Hematopoietic multipotent progenitor cell (in vitro differentiated cells): Measurements from ENCODE around the gene BEGAIN. TPM values are rescaled to one million over a fixed set of nuclear protein-coding genes. Genes with fewer than 3 reads are reported as not detected.

Experiments
- DNase-seq, 3 donors: peaks; one replicate each; pipeline ENCODE4 v3.0.0-alpha.2; 2011 to 2015; ENCODE audit warnings: low read depth in 2 of 3, low spot score in 2 of 3
- total RNA-seq: library from RNA; depleted of rRNA; stranded (reverse); fragments of >200 nt; gene quantifications from one replicate; pipeline ENCODE4 v1.2.3, GENCODE V29; 2012

Gene BEGAIN
- total RNA-seq = 0.81 TPM

GRCh38 chr14:100587086-100587762, at the start of gene BEGAIN:
BEGAIN (minus strand) TSS chr14:100587417; CDS start chr14:100587290, 127 bp downstream.
- DNase-seq = no peak

- DNase-seq = no peak
These were observed 49.3 kb upstream of the BEGAIN start for GRCh38 chr14:100636559-100636958.

- no peak for DNase-seq
These were observed 46.8 kb upstream of the BEGAIN start for GRCh38 chr14:100634026-100634425.

GRCh38 chr14:100633406-100633805, 46.2 kb upstream of the BEGAIN start:
- no peak for DNase-seq

- no peak for DNase-seq
These were observed 42.5 kb upstream of the BEGAIN start for GRCh38 chr14:100629696-100630095.

GRCh38 chr14:100629098-100629497, 41.9 kb upstream of the BEGAIN start:
- no peak for DNase-seq

- no peak for DNase-seq
These were observed 41.0 kb upstream of the BEGAIN start for GRCh38 chr14:100628225-100628624.

GRCh38 chr14:100626614-100627013, 39.4 kb upstream of the BEGAIN start:
- no peak for DNase-seq

GRCh38 chr14:100623961-100624360, 36.7 kb upstream of the BEGAIN start:
- no peak for DNase-seq

GRCh38 chr14:100623557-100623956, 36.3 kb upstream of the BEGAIN start:
- DNase-seq = no peak

- no peak for DNase-seq
These were observed 35.7 kb upstream of the BEGAIN start for GRCh38 chr14:100622708-100623485.

- DNase-seq = no peak
These were observed 35.0 kb upstream of the BEGAIN start for GRCh38 chr14:100622224-100622623.

- DNase-seq = no peak
These were observed 34.6 kb upstream of the BEGAIN start for GRCh38 chr14:100621806-100622205.

- DNase-seq = no peak
These were observed 33.3 kb upstream of the BEGAIN start for GRCh38 chr14:100620255-100621100.

- no peak for DNase-seq
These were observed 32.4 kb upstream of the BEGAIN start for GRCh38 chr14:100619396-100620254.

- DNase-seq = no peak
These were observed 31.6 kb upstream of the BEGAIN start for GRCh38 chr14:100618763-100619320.

GRCh38 chr14:100618318-100618693, 31.1 kb upstream of the BEGAIN start:
- peak in 2 of 3 donors; percentile 51 to 70 for DNase-seq

GRCh38 chr14:100617410-100618317, 30.4 kb upstream of the BEGAIN start:
- DNase-seq = peak; percentile 7 to 17 (median 11)

GRCh38 chr14:100616854-100617409, 29.7 kb upstream of the BEGAIN start:
- DNase-seq = peak in 1 of 3 donors; percentile 37
